ENCODE results near the gene QSOX1.

Gene QSOX1

GRCh38 chr1:180211156-180211859, 56.6 kb downstream of the QSOX1 start:
- no peaks in the 10 kb centered on the region for H3K36me3 Mint-ChIP-seq (ENCODE audit: low read depth)
- DNase-seq (ENCODE audit: low spot score) = no peak
- H3K27ac Mint-ChIP-seq = no peak overlapping the region
- H3K4me1 Mint-ChIP-seq (ENCODE audit: low read depth) = peaks cover 9% of the 10 kb centered on the region
- no peak overlapping the region for H3K4me3 Mint-ChIP-seq
- no peaks in the 10 kb centered on the region for H3K9me3 Mint-ChIP-seq
- peaks cover 18% of the 10 kb centered on the region for H3K27me3 Mint-ChIP-seq (ENCODE audit: low read depth)

GRCh38 chr1:180211860-180212229, 57.2 kb downstream of the QSOX1 start:
- Mint-ChIP-seq H3K27ac (no peak overlapping the region), H3K36me3 (ENCODE audit: low read depth) (no peaks in the 10 kb centered on the region), H3K4me3 (no peak overlapping the region)

GRCh38 chr1:180213401-180214170, 58.9 kb downstream of the QSOX1 start:
- Mint-ChIP-seq H3K27me3 (ENCODE audit: low read depth) (peaks cover 12% of the 10 kb centered on the region), H3K4me1 (ENCODE audit: low read depth) (peaks cover 9% of the 10 kb centered on the region), H3K27ac (no peak overlapping the region), H3K4me3 (peak overlapping the region; percentile 31), H3K9me3 (no peaks in the 10 kb centered on the region), H3K36me3 (ENCODE audit: low read depth) (no peaks in the 10 kb centered on the region)
- DNase-seq (ENCODE audit: low spot score) = peak; percentile 37

More at GRCh38 chr1:180211860-180212229, 57.2 kb downstream of the QSOX1 start:
- H3K4me1 Mint-ChIP-seq (ENCODE audit: low read depth) = peaks cover 9% of the 10 kb centered on the region
- no peaks in the 10 kb centered on the region for H3K9me3 Mint-ChIP-seq
- no peak for DNase-seq (ENCODE audit: low spot score)
- peaks cover 18% of the 10 kb centered on the region for H3K27me3 Mint-ChIP-seq (ENCODE audit: low read depth)

- Mint-ChIP-seq H3K9me3 (no peaks in the 10 kb centered on the region), H3K27ac (no peak overlapping the region), H3K4me3 (no peak overlapping the region), H3K4me1 (ENCODE audit: low read depth) (peaks cover 9% of the 10 kb centered on the region), H3K36me3 (ENCODE audit: low read depth) (no peaks in the 10 kb centered on the region), H3K27me3 (ENCODE audit: low read depth) (peaks cover 10% of the 10 kb centered on the region)
- no peak for DNase-seq (ENCODE audit: low spot score)
Measured at GRCh38 chr1:180215856-180216625, 61.4 kb downstream of the QSOX1 start.

- Mint-ChIP-seq H3K36me3 (ENCODE audit: low read depth) (no peaks in the 10 kb centered on the region), H3K4me1 (ENCODE audit: low read depth) (peaks cover 9% of the 10 kb centered on the region), H3K27me3 (ENCODE audit: low read depth) (peaks cover 9% of the 10 kb centered on the region), H3K4me3 (no peak overlapping the region), H3K9me3 (no peaks in the 10 kb centered on the region), H3K27ac (no peak overlapping the region)
- DNase-seq (ENCODE audit: low spot score) = no peak
Measured at GRCh38 chr1:180217006-180217405, 62.3 kb downstream of the QSOX1 start.

- Mint-ChIP-seq H3K36me3 (ENCODE audit: low read depth) (no peaks in the 10 kb centered on the region), H3K4me3 (no peak overlapping the region), H3K4me1 (ENCODE audit: low read depth) (peaks cover under 1% of the 10 kb centered on the region), H3K27me3 (ENCODE audit: low read depth) (peaks cover 24% of the 10 kb centered on the region), H3K27ac (no peak overlapping the region), H3K9me3 (no peaks in the 10 kb centered on the region)
- DNase-seq (ENCODE audit: low spot score) = no peak
Measured at GRCh38 chr1:180218806-180219765, 64.4 kb downstream of the QSOX1 start.

GRCh38 chr1:180219776-180220175, 65.1 kb downstream of the QSOX1 start:
- no peak for DNase-seq (ENCODE audit: low spot score)
- Mint-ChIP-seq H3K36me3 (ENCODE audit: low read depth) (no peaks in the 10 kb centered on the region), H3K4me3 (no peak overlapping the region), H3K4me1 (ENCODE audit: low read depth) (no peaks in the 10 kb centered on the region), H3K27me3 (ENCODE audit: low read depth) (peaks cover 30% of the 10 kb centered on the region), H3K9me3 (no peaks in the 10 kb centered on the region), H3K27ac (no peak overlapping the region)

- Mint-ChIP-seq H3K9me3 (no peaks in the 10 kb centered on the region), H3K36me3 (ENCODE audit: low read depth) (no peaks in the 10 kb centered on the region), H3K27ac (no peak overlapping the region), H3K27me3 (ENCODE audit: low read depth) (peaks cover 45% of the 10 kb centered on the region), H3K4me1 (ENCODE audit: low read depth) (no peaks in the 10 kb centered on the region), H3K4me3 (no peak overlapping the region)
- DNase-seq (ENCODE audit: low spot score) = no peak
Measured at GRCh38 chr1:180221462-180221861, 66.8 kb downstream of the QSOX1 start.

- Mint-ChIP-seq H3K4me3 (no peak overlapping the region), H3K36me3 (ENCODE audit: low read depth) (peaks cover 2% of the 10 kb centered on the region), H3K4me1 (ENCODE audit: low read depth) (peaks cover 5% of the 10 kb centered on the region), H3K9me3 (no peaks in the 10 kb centered on the region), H3K27me3 (ENCODE audit: low read depth) (peaks cover 71% of the 10 kb centered on the region), H3K27ac (no peak overlapping the region)
- no peak for DNase-seq (ENCODE audit: low spot score)
Measured at GRCh38 chr1:180224902-180225301, 70.2 kb downstream of the QSOX1 start.

GRCh38 chr1:180225403-180225802, 70.7 kb downstream of the QSOX1 start:
- H3K27ac Mint-ChIP-seq = no peak overlapping the region
- peaks cover 2% of the 10 kb centered on the region for H3K36me3 Mint-ChIP-seq (ENCODE audit: low read depth)
- no peak for DNase-seq (ENCODE audit: low spot score)
- H3K9me3 Mint-ChIP-seq = no peaks in the 10 kb centered on the region
- no peak overlapping the region for H3K4me3 Mint-ChIP-seq
- H3K4me1 Mint-ChIP-seq (ENCODE audit: low read depth) = peaks cover 5% of the 10 kb centered on the region
- H3K27me3 Mint-ChIP-seq (ENCODE audit: low read depth) = peaks cover 72% of the 10 kb centered on the region

GRCh38 chr1:180227861-180228647, 73.4 kb downstream of the QSOX1 start:
- H3K9me3 Mint-ChIP-seq = no peaks in the 10 kb centered on the region
- no peak overlapping the region for H3K27ac Mint-ChIP-seq
- peaks cover 80% of the 10 kb centered on the region for H3K27me3 Mint-ChIP-seq (ENCODE audit: low read depth)
- peak overlapping the region; percentile 66 for H3K4me3 Mint-ChIP-seq
- DNase-seq (ENCODE audit: low spot score) = no peak
- H3K36me3 Mint-ChIP-seq (ENCODE audit: low read depth) = peaks cover 2% of the 10 kb centered on the region
- H3K4me1 Mint-ChIP-seq (ENCODE audit: low read depth) = peaks cover 9% of the 10 kb centered on the region

GRCh38 chr1:180228648-180229482, 74.2 kb downstream of the QSOX1 start:
- Mint-ChIP-seq H3K4me1 (ENCODE audit: low read depth) (peaks cover 9% of the 10 kb centered on the region), H3K36me3 (ENCODE audit: low read depth) (peaks cover 2% of the 10 kb centered on the region), H3K9me3 (no peaks in the 10 kb centered on the region), H3K27me3 (ENCODE audit: low read depth) (peaks cover 82% of the 10 kb centered on the region), H3K27ac (no peak overlapping the region), H3K4me3 (peak overlapping the region; percentile 66)
- DNase-seq (ENCODE audit: low spot score) = peak; percentile 17

All from T-helper 2 cell treated with Interferon-gamma antibody and Interleukin-4, amounts not matched to agents 5 μg/mL and 100 μg/mL, for 36 hours (primary cell).